IPS DF 4.7 (cell line): ENCODE results near the gene IGFBP2.

Source experiments
- DNase-seq: peaks from one replicate; pipeline ENCODE4 v3.0.0-alpha.2; 2013; ENCODE audit warnings: low spot score; ENCODE audit errors: extremely low read depth

The IGFBP2 gene

GRCh38 chr2:216615298-216616082 is 17.7 kb upstream of the IGFBP2 start:
- DNase-seq, result no peak

DNA sequence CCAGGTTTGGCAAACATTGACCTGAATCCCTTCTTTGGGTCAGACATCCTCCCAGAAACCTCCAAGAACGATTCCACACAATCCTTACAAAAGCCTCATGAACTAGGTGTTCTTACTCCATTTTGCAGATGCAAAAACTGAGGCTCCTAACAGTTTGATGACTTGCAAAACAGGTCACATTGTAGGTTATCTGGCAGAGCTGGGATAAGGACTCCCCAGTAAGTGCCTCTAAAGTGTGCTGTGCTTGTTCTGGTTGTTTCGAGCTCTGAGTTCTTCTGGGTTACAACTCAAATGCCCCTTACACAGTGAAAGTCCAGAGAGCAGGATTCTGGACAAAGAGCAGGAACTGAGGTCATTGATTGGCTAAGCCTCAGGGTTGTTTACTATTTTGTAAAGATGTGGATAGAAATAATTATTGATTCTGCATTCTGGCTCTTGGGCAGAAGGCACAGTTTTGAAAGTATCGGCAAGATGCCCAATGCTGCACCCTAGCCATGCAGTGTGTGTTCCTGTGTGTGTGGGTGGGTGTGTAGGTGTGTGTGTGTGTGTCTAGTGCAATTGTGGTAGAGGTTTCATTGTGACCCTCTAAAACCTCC is 17.0 kb upstream of the IGFBP2 start:
- DNase-seq, result no peak

- no peak for DNase-seq
Measured at GRCh38 chr2:216617159-216617815, 15.9 kb upstream of the IGFBP2 start.

- no peak for DNase-seq
Measured at GRCh38 chr2:216618785-216619184, 14.4 kb upstream of the IGFBP2 start.

DNA sequence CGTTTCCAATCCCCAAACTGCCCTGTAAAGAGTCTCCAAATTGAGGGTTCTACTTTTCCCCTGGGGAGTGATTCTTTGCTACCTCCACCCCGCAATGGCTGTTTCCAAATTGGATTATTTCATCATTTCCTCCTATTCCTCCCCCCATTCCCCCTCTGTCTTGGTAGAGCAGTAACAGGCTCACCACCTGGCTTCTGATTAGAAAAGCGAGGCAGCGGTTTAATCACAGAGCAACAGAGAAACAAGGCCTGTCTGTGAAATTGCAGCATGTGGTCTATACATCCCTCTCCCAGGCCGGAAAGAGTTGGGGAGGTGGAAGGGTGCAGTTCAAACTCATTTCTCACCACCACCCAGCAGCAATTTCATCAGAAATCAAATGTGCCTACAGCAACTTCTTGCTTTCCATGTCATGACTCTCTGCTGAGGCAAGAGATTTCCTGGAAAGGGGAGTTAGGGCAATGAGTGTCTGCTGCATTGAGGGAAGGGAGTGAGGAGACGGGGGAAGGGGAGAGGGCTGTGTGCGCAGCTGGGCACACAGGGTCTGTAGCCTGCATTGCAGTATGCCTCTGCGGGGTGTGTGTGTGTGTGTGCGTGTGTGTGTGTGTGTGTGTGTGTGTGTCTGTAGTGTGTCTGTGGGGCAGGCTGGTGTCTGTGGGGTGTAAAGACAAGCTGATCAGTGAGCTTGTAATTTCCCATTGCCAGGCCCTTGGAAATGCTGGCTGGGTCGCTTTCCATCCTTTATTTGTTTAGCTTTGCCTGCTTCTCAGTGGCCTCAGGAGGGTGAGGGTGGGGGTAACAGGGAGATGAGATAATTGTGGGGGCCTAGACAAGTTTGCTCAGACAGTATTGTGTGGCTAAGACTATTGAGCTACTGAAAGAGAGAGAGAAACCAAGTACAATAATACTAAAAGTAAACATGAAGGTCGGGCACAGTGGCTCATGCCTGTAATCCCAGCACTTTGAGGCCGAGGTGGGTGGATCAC is 13.5 kb upstream of the IGFBP2 start:
- DNase-seq, result no peak

- DNase-seq, result no peak
Measured at GRCh38 chr2:216620786-216621185, 12.4 kb upstream of the IGFBP2 start.

- no peak for DNase-seq
Measured at GRCh38 chr2:216621292-216621691, 11.9 kb upstream of the IGFBP2 start.

DNA sequence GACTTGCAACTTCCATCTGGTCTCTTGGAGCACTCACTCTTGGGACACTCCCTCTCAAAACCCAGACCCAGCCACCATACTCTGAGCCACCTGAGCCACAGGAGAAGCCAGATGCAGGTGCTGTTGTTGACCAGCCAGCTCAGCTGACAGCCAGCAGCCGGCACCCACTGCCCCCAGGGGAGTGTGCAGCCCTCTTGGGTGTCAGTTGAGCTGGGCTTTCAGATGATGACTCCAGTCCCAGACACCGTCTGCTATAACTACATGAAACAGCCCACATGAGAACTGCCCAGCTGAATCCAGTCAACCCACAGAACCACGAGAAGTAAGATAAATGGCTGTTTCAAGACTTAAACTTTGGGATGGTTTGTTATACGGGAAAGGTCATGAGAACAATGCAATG is 10.7 kb upstream of the IGFBP2 start:
- DNase-seq, result no peak

GRCh38 chr2:216624251-216624650 is 9.0 kb upstream of the IGFBP2 start:
- no peak for DNase-seq

GRCh38 chr2:216626168-216626874 is 6.9 kb upstream of the IGFBP2 start:
- DNase-seq, result no peak

DNA sequence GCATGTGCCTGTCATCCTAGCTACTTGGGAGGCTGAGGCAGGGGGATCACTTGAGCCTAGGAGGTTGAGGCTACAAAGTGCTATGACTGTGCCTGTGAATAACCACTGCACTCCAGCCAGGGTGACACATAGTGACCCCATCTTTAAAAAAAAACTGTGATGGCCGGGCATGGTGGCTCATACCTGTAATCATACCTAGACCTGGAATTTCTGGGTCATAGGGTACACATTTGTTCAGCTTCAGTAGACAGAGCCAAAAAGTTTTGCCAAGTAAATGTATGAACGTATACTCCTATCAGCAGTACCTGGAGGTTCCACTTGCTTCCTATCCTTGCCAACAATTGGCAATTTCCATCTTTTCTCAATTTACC is 6.4 kb upstream of the IGFBP2 start:
- DNase-seq, result no peak

GRCh38 chr2:216629784-216630183 is 3.4 kb upstream of the IGFBP2 start:
- no peak for DNase-seq

GRCh38 chr2:216632346-216632951 is 771 bp upstream of the IGFBP2 start:
- DNase-seq, result no peak

DNA sequence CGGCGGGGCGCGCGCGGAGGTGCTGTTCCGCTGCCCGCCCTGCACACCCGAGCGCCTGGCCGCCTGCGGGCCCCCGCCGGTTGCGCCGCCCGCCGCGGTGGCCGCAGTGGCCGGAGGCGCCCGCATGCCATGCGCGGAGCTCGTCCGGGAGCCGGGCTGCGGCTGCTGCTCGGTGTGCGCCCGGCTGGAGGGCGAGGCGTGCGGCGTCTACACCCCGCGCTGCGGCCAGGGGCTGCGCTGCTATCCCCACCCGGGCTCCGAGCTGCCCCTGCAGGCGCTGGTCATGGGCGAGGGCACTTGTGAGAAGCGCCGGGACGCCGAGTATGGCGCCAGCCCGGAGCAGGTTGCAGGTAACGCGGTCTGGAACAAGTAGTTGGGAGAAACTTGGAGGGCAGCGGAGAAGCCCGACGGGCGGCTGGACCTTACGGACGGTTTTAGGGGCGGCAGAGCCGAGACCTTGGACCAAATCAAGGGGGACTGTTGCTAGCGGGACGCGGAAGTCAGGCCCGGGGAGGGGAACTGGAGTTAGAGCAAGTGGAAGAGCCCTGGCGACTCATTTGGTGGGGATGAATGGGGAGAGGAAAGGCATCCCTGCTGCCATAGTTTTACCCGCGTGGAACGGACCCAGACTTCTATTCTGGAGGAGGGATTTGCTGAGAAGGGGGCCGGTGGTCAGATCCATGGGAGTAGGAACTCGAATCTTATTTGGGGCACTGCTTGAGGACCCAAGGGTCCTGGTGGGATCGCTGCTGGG is 573 bp downstream of the IGFBP2 start:
- no peak for DNase-seq

DNA sequence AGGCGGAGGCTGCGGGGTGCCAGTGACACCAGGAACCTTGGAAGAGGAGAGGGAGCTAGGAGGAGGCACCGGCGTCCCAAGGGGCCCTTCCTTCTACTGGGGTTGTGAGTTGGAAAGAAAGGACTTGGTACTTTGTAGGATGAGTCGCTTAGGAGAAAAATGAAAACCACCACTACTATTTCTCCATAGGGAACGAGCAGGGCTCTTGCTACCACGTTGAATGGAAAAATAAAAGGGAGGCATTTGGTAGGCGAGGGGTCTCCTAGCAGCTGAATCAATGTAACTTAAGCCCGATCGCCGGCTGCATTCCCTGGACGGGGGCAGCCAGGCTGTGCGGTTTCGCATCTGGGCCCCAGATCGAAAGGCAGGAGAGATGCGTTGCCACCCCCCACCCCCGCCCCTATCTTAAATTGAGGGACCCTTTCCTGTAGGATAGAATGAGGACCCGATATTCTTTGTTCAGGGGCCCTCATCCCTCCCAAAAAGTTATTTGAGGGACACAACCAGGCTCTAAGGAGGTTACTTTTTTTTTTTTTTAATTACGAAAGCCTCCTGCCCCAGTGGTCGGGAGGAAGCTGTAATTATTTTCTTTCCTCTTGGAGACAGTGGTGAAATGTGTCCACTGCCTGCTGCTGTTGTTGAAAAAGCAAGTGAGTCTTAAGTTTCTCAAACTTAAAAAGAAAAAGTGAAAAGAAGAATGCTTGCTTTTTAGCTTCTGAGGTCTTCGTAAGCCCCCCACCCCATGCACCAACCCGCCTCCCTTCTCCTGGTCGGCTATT is 1.3 kb downstream of the IGFBP2 start:
- no peak for DNase-seq

DNA sequence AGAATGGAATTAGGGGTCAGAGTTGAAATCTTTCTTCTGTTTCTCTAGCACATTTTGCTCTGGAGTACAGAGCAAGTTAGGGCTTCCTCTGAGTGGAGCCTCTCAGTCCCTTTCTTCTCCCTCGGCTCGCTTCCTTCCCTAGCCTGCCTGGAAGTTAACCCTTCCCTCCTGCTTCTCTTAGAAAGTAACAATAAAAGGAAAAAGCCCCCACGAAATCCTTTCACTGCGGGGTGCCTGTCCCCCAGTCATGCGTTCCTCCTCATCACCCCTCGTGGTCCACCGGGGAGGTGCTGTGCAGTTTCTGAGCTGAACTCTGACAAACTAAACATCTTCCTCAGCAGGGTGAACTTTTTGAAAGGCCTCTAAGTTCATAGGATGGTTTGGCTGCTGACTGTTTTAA is 2.0 kb downstream of the IGFBP2 start:
- no peak for DNase-seq

- no peak for DNase-seq
Measured at GRCh38 chr2:216635701-216636550, 2.7 kb downstream of the IGFBP2 start.
